ENCODE data around the gene HHLA2. TPM values are rescaled to one million over a fixed set of nuclear protein-coding genes. Genes with fewer than 3 reads are reported as not detected.

The HHLA2 gene
- total and polyA plus RNA-seq, 5 donors, result not detected

DNA sequence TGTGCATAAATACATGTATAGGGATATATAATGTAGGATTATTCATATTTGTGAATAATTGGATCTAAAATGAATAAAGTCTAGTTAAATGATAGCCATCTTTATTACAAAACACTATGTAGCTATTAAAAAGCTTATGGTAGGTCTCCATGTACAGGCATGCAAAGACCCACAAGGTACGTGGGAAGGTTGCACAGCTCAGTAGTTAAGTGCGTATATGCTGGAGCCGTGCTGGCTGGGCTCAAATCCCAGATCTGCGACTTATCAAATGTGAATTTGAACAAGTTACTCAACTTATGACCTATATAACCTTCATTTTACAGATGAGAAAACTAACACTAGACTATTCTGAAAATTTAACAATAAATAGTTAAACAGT is 113.4 kb downstream of the HHLA2 start:
- ATAC-seq (no peak), DNase-seq (no peak)
- Histone ChIP-seq H3K9me3 (ENCODE audit: control insufficient read depth, low read length) (no peaks in the 10 kb centered on the region), H3K27ac (ENCODE audit: low read length) (no peak overlapping the region), H3K27me3 (ENCODE audit: control insufficient read depth, insufficient read depth) (no peaks in the 10 kb centered on the region), H3K4me3 (ENCODE audit: low read length) (no peak overlapping the region), H3K4me1 (ENCODE audit: control insufficient read depth, insufficient read depth, low read length) (no peaks in the 10 kb centered on the region)
- WGBS, result 93% methylated on average over 4 of the region's 4 CpGs
- intact Hi-C loops (cut with DNase I), result loop anchor here in 1 of 4 donors (10.0 kb wide), 1 partner anchor 475 kb away; no protein-coding TSS in a partner anchor

DNA sequence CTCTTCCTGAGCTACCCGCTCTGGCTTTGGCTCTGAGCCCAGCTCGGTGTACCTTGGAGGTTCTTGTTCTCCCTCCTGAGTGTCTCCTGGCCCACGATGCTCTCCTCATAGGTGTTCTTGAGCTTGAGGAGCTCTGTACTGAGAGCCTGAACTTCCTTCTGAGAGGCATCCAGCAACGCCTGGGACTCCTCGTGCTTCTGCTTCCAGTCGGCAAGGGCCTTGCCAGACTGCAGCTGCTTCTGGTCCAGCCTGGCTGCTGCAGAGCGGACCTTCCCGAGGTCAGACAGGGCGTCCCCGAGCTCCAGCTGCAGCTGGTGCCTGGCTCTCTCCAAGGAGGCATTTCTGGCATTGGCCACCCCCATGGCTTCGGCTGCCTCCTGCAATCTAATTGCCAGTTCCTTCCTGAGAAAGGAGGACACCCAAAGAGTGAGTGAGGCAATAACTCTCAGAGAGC is 114.2 kb downstream of the HHLA2 start:
- WGBS, result 76% methylated on average over 11 of the region's 11 CpGs
- intact Hi-C loops (cut with DNase I), result no loop called here
- no peaks in the 10 kb centered on the region for H3K4me1 ChIP-seq (ENCODE audit: control insufficient read depth, insufficient read depth, low read length)
- no peaks in the 10 kb centered on the region for H3K9me3 ChIP-seq (ENCODE audit: control insufficient read depth, low read length)
- H3K27ac ChIP-seq (ENCODE audit: low read length), result no peak overlapping the region
- H3K27me3 ChIP-seq (ENCODE audit: control insufficient read depth, insufficient read depth), result no peaks in the 10 kb centered on the region
- no peak overlapping the region for H3K4me3 ChIP-seq (ENCODE audit: low read length)
- DNase-seq (peak; percentile 28 to 72 (median 70)), ATAC-seq (peak; percentile 37 to 57)

DNA sequence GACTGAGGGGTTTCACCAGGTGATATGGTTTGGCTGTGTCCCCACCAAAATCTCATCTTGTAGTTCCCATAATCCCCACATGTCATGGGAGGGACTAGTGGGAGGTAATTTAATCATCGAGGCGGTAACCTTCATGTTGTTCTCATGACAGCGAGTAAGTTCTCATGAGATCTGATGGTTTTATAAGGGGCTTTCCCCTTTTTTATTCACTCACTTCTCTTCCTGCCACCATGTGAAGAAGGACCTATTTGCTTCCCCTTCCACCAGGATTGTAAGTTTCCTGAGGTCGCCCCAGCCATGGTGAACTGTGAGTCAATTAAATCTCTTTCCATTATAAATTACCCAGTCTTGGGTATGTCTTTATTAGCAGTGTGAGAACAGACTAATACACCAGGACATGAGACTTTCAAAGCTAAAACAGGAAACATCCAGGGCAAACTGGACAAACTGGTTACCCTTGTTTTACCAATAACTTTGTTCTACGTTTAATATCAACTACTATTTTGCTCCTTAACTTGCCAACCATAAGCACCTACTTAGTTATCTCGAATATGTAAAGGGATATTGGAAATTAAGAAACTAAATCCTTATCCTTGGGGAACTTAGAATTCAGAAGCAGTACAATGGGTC is 115.9 kb downstream of the HHLA2 start:
- no peaks in the 10 kb centered on the region for H3K4me1 ChIP-seq (ENCODE audit: control insufficient read depth, insufficient read depth, low read length)
- no peak for DNase-seq
- 93% methylated on average over 6 of the region's 6 CpGs for WGBS
- H3K4me3 ChIP-seq (ENCODE audit: low read length), result no peak overlapping the region
- intact Hi-C loops (cut with DNase I), result no loop called here
- no peak overlapping the region for H3K27ac ChIP-seq (ENCODE audit: low read length)
- no peaks in the 10 kb centered on the region for H3K27me3 ChIP-seq (ENCODE audit: control insufficient read depth, insufficient read depth)
- no peaks in the 10 kb centered on the region for H3K9me3 ChIP-seq (ENCODE audit: control insufficient read depth, low read length)
- no peak for ATAC-seq

DNA sequence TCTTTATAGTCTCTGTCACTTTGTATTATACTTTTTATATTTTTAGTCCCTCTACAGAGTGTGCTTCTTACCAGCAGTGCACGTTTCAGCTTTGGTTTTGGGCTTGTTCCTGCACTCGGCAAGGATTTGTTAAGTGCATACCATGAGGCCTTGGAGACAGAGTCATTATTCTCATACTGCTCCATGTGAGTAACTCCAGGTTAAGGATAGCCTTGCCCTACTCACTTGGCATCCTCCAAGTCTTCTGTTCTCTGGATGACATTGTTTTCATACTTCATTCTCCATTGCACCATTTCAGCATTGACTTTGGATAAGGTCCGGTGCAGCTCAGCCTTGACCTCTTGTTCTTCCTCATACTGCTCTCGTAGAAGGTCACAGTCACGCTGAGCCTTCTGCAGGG is 117.7 kb downstream of the HHLA2 start:
- Histone ChIP-seq H3K27me3 (ENCODE audit: control insufficient read depth, insufficient read depth) (no peaks in the 10 kb centered on the region), H3K27ac (ENCODE audit: low read length) (no peak overlapping the region), H3K4me1 (ENCODE audit: control insufficient read depth, insufficient read depth, low read length) (no peaks in the 10 kb centered on the region), H3K9me3 (ENCODE audit: control insufficient read depth, low read length) (no peaks in the 10 kb centered on the region), H3K4me3 (ENCODE audit: low read length) (no peak overlapping the region)
- DNase-seq (no peak), ATAC-seq (no peak)
- intact Hi-C loops (cut with DNase I), result no loop called here
- WGBS, result 88% methylated on average over 5 of the region's 5 CpGs

DNA sequence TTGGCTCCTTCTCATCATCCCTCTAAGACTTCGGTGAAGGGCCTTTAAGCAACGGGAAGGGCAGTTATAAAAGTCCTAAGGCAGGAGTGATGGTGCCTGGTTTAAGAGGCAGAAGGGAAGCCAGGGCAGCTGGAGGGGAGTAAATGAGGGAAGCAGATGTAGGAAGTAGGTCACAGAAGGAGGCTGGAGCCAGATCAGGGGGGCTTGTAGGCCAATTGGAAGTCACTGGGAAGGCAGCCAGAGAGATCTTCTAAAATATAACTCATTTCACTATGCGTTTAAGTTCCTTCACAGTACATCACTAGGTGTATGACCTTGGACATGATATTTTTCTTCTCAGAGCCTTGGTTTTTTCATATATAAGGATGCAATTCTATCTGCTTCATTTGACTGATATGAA is 119.3 kb downstream of the HHLA2 start:
- WGBS, result 46% methylated on average over 3 of the region's 3 CpGs
- no peaks in the 10 kb centered on the region for H3K9me3 ChIP-seq (ENCODE audit: control insufficient read depth, low read length)
- no peaks in the 10 kb centered on the region for H3K27me3 ChIP-seq (ENCODE audit: control insufficient read depth, insufficient read depth)
- H3K4me1 ChIP-seq (ENCODE audit: control insufficient read depth, insufficient read depth, low read length), result no peaks in the 10 kb centered on the region
- DNase-seq (no peak), ATAC-seq (no peak)
- H3K4me3 ChIP-seq (ENCODE audit: low read length), result no peak overlapping the region
- intact Hi-C loops (cut with DNase I), result no loop called here
- H3K27ac ChIP-seq (ENCODE audit: low read length), result no peak overlapping the region

DNA sequence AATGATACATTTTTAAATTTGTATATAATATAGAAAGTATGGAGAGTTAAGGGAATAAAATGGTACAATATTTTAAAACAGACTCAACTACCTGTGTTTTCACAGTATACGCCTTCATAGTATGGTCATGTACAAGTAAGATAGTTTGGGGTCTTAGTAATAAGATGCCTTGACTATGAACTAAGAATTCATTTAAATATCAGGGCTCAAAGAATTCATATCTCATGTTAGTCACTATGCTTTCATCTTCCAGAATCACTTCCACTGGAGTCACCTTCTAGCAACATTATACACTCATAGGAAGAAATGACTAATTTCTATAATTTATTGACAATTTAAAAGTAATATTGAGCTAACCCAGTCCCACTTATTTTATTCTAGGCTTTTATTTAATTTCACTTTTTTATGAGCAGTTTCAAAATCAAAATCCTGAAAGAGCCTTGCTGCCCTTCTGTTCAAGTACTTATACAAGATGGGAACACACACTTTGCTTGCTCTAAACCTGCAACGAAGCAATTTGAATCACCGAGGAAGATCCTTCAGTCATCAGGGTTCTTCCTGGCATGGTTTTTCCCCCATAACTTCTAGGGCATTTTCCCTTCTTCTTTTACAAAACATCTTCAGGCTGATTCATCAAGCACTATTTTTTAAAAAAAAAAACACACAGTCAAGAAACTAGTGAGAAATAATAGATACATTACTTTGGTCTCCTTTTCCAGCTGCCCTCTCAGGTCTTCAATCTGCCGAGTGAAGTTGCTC is 119.9 kb downstream of the HHLA2 start:
- H3K9me3 ChIP-seq (ENCODE audit: control insufficient read depth, low read length), result no peaks in the 10 kb centered on the region
- H3K27ac ChIP-seq (ENCODE audit: low read length), result no peak overlapping the region
- H3K4me3 ChIP-seq (ENCODE audit: low read length), result no peak overlapping the region
- H3K4me1 ChIP-seq (ENCODE audit: control insufficient read depth, insufficient read depth, low read length), result no peaks in the 10 kb centered on the region
- intact Hi-C loops (cut with DNase I), result no loop called here
- DNase-seq, result no peak
- H3K27me3 ChIP-seq (ENCODE audit: control insufficient read depth, insufficient read depth), result no peaks in the 10 kb centered on the region
- no peak for ATAC-seq
- WGBS, result 91% methylated on average over 4 of the region's 4 CpGs

DNA sequence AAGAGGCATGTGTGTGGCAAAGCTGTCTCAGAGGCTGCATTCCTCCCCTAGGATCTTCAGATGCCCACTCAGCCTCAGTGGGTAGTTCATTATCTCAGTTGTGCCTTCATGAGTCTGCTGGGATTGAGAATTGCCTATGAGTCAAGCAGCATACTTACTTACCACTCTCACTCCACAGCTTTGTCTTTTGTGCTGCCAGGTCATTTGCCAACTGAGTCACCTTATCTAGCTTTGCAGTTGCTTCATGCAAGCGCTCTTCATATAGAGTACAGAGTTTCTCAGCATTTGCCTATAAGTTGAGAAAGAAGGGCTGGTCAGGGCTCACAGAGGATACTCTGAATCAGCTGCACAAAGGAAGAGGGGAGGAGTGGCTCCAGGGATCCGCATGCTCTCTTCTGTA is 124.6 kb downstream of the HHLA2 start:
- no peak overlapping the region for H3K27ac ChIP-seq (ENCODE audit: low read length)
- intact Hi-C loops (cut with DNase I), result no loop called here
- 94% methylated on average over 2 of the region's 2 CpGs for WGBS
- H3K27me3 ChIP-seq (ENCODE audit: control insufficient read depth, insufficient read depth), result no peaks in the 10 kb centered on the region
- no peaks in the 10 kb centered on the region for H3K4me1 ChIP-seq (ENCODE audit: control insufficient read depth, insufficient read depth, low read length)
- no peak overlapping the region for H3K4me3 ChIP-seq (ENCODE audit: low read length)
- ATAC-seq (no peak), DNase-seq (no peak)
- H3K9me3 ChIP-seq (ENCODE audit: control insufficient read depth, low read length), result no peaks in the 10 kb centered on the region

Other genes starting within 250 kb of the HHLA2 start
- gene CD47, start 205.5 kb upstream of the HHLA2 start, total RNA-seq, result 10 to 100 TPM; 53.5 to 96.6 (median 72.1) TPM
- 42.6 TPM for gene CD47, start 205.5 kb upstream of the HHLA2 start, polyA plus RNA-seq
- 10 to 100 TPM; 23.5 to 33.8 (median 29.8) TPM for gene IFT57, start 74.1 kb upstream of the HHLA2 start, total RNA-seq
- gene IFT57, start 74.1 kb upstream of the HHLA2 start, polyA plus RNA-seq, result 14.3 TPM
- under 1 TPM; 0.22 to 0.54 (median 0.32) TPM for gene MYH15, start 214.0 kb downstream of the HHLA2 start, total RNA-seq
- gene MYH15, start 214.0 kb downstream of the HHLA2 start, polyA plus RNA-seq, result 0.29 TPM